ENCODE data around the gene MMP27.

Gene MMP27

GRCh38 chr11:102654761-102655160, 50.8 kb downstream of the MMP27 start:
- Histone ChIP-seq H3K4me2 (ENCODE audit: low read length) (no peak overlapping the region), H3K27me3 (ENCODE audit: control insufficient read depth, insufficient read depth, low read length) (no peaks in the 10 kb centered on the region), H3K27ac (no peak overlapping the region), H3K9ac (no peak overlapping the region), H3K79me2 (no peaks in the 10 kb centered on the region), H3K4me1 (no peaks in the 10 kb centered on the region), H3K36me3 (ENCODE audit: control insufficient read depth, insufficient read depth, low read length) (no peaks in the 10 kb centered on the region), H3K4me3 (ENCODE audit: low read depth, low read length) (no peak overlapping the region), H2AFZ (no peak overlapping the region), H3K9me3 (ENCODE audit: control insufficient read depth, low read length) (no peaks in the 10 kb centered on the region)
- no peak for TF ChIP-seq CTCF (IDR thresholded peaks at IDR 0.05)

DNA sequence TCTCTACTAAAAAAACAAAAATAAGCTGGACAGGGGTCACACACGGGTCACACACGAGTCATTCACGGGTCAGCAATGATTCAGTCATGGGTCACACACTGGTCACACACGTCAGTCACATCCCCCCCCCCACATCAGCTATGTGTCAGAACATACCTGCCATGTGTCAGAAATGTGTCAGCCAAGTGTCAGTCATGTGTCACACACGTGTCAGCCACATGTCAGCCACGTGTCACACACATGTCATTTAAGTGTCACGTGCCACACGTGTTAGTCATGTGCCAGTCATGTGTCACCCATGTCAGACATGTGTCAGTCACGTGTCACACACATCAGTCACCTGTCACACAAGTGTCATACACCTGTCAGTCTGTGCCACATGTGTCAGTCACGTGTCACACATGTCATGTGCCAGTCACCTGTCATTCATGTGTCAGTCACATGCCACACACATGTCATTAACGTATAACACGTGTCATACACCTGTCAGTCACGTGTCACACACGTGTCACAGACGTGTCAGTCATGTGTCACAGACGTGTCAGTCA, 51.8 kb downstream of the MMP27 start:
- H3K4me1 ChIP-seq = no peaks in the 10 kb centered on the region
- no peak overlapping the region for H3K9ac ChIP-seq
- TF ChIP-seq CTCF (IDR thresholded peaks at IDR 0.05) = no peak
- no peak overlapping the region for H2AFZ ChIP-seq
- no peaks in the 10 kb centered on the region for H3K36me3 ChIP-seq (ENCODE audit: control insufficient read depth, insufficient read depth, low read length)
- no peak overlapping the region for H3K27ac ChIP-seq
- H3K79me2 ChIP-seq = no peaks in the 10 kb centered on the region
- H3K27me3 ChIP-seq (ENCODE audit: control insufficient read depth, insufficient read depth, low read length) = no peaks in the 10 kb centered on the region
- H3K4me2 ChIP-seq (ENCODE audit: low read length) = no peak overlapping the region
- H3K9me3 ChIP-seq (ENCODE audit: control insufficient read depth, low read length) = no peaks in the 10 kb centered on the region
- no peak overlapping the region for H3K4me3 ChIP-seq (ENCODE audit: low read depth, low read length)

- Histone ChIP-seq H3K9ac (no peak overlapping the region), H3K27me3 (ENCODE audit: control insufficient read depth, insufficient read depth, low read length) (no peaks in the 10 kb centered on the region), H3K36me3 (ENCODE audit: control insufficient read depth, insufficient read depth, low read length) (no peaks in the 10 kb centered on the region), H3K79me2 (no peaks in the 10 kb centered on the region), H3K9me3 (ENCODE audit: control insufficient read depth, low read length) (no peaks in the 10 kb centered on the region), H3K4me2 (ENCODE audit: low read length) (no peak overlapping the region), H3K4me3 (ENCODE audit: low read depth, low read length) (no peak overlapping the region), H3K4me1 (no peaks in the 10 kb centered on the region), H3K27ac (no peak overlapping the region), H2AFZ (no peak overlapping the region)
- TF ChIP-seq CTCF (IDR thresholded peaks at IDR 0.05) = no peak
These were observed 58.1 kb downstream of the MMP27 start for GRCh38 chr11:102647430-102647829.

GRCh38 chr11:102643941-102644340, 61.6 kb downstream of the MMP27 start:
- Histone ChIP-seq H3K36me3 (ENCODE audit: control insufficient read depth, insufficient read depth, low read length) (no peaks in the 10 kb centered on the region), H3K9me3 (ENCODE audit: control insufficient read depth, low read length) (no peaks in the 10 kb centered on the region), H3K27me3 (ENCODE audit: control insufficient read depth, insufficient read depth, low read length) (no peaks in the 10 kb centered on the region), H2AFZ (no peak overlapping the region), H3K9ac (no peak overlapping the region), H3K4me2 (ENCODE audit: low read length) (no peak overlapping the region), H3K79me2 (no peaks in the 10 kb centered on the region), H3K27ac (no peak overlapping the region), H3K4me3 (ENCODE audit: low read depth, low read length) (no peak overlapping the region), H3K4me1 (no peaks in the 10 kb centered on the region)
- no peak for TF ChIP-seq CTCF (IDR thresholded peaks at IDR 0.05)
